ENCODE results near the gene EEF2KMT.
"Not testable (repeated sequence)": the region's sequence is repeated elsewhere in the genome, so short reads cannot be mapped to it uniquely, and the experiment has no call there.

DNA sequence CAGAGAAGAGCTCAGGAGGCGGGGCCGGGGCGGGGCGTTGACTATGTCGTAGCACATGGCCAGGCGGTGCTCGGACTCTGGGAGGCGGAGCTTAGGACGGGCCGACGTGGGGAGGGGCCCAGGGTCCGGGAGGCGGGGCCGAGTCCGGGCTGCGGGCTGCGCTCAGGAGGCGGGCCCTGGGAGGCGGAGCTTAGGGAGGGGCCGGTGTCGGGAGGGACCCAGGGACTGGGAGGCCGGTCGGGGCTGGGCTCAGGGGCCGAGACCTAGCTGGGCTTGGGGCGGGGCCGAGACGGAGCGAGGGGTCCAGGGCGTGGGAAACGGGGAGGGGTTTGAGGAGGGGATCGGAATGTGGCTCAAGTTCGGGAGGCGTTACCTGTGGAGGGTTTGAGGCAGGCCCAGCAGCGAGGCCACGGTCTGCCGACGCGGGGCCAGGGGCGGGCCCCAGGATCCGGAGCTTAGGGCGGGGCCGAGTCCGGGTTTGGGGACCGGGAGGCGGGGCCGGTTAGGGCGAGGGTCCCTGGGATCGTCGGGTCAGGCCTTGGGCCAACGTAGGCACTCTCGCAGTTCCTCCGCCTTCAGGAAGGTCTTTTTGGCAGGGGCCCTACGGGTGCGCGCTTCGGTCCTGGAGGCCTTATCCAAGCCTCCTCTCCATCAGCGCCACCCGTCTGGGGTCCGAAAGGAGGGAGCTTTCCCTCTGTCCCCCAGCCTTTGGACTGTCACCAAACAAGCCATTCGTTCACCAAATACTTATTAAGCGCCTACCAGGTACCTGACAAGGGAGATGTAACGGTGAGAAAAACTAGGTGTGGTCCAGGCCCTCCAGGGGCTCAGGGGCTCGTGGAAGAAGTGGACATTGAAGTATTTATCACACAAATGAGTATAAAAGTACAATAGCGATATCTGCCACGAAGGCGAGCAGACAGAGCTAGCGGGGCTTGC, 895 bp upstream of the EEF2KMT start:
- TF ChIP-seq ZBTB7A (IDR thresholded peaks at IDR 0.05; ENCODE audit: low read depth), result 0 out of 2 replicates have a peak, but pooled peaks have one; percentile 57
- not testable (repeated sequence) for TF ChIP-seq EP300 (IDR thresholded peaks at IDR 0.05; ENCODE audit: borderline replicate concordance); YY1 (IDR thresholded peaks at IDR 0.05; ENCODE audit: low read depth); TCF12 (IDR thresholded peaks at IDR 0.05; ENCODE audit: low read depth)

Data from Ishikawa (cell line).